Measurements from ENCODE around the gene ZFYVE28. TPM values are rescaled to one million over a fixed set of nuclear protein-coding genes. Genes with fewer than 3 reads are reported as not detected.

Gene ZFYVE28
- total RNA-seq, 4 donors from 2014 or later = 44.8 to 110 (median 69.6) TPM

DNA sequence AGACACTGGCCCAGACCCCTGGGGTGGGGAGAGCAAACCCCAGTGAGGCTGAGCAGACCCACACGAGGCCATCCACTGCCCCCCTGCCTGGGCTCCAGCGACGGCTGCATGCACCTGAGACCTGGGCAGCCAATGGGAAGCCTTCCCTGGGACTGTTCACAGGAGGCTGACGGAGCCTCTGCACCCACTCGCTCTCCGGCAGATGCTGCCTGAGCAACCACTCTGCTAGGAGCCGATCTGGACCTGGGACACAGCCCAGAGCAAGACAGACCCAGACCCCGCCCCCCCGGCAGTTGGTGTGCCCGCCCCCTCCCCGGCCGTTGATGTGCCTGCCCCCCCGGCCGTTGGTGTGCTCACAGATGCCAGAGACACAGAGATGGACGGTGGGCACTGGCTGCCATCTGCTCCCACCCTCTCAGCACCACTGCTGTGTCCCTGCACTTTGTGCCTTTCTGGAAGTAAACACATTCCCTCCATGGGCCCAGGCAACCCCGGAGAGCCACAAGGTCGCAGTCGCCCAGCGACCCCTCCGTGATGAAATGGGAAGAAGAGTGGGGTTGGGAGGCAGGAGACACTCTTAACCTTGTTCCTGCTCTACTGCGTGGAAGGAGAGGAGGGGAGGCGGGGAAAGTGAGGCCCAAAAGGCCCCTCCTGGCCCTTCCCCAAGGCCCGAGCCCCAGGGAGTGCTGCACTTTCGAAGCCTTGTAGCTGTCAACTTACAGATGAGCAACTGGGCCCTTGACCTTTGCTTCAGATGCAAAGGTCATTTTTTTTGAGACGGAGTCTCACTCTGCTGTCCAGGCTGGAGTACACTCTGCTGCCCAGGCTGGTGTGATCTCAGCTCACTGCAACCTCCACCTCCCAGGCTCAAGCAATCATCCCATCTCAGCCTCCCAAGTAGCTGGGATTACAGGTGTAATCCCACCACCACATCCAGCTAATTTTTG lies 62.0 kb downstream of the ZFYVE28 start:
- Histone ChIP-seq H3K4me1 (no peaks in the 10 kb centered on the region), H3K9me3 (no peaks in the 10 kb centered on the region), H3K4me3 (no peak overlapping the region), H3K27ac (no peak overlapping the region), H3K36me3 (no peaks in the 10 kb centered on the region), H3K27me3 (no peaks in the 10 kb centered on the region)
- intact Hi-C loops (cut with DNase I; ENCODE audit: low total_unique reads) = no loop called here
- TF ChIP-seq, protein P1, sequence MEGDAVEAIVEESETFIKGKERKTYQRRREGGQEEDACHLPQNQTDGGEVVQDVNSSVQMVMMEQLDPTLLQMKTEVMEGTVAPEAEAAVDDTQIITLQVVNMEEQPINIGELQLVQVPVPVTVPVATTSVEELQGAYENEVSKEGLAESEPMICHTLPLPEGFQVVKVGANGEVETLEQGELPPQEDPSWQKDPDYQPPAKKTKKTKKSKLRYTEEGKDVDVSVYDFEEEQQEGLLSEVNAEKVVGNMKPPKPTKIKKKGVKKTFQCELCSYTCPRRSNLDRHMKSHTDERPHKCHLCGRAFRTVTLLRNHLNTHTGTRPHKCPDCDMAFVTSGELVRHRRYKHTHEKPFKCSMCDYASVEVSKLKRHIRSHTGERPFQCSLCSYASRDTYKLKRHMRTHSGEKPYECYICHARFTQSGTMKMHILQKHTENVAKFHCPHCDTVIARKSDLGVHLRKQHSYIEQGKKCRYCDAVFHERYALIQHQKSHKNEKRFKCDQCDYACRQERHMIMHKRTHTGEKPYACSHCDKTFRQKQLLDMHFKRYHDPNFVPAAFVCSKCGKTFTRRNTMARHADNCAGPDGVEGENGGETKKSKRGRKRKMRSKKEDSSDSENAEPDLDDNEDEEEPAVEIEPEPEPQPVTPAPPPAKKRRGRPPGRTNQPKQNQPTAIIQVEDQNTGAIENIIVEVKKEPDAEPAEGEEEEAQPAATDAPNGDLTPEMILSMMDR (IDR thresholded peaks at IDR 0.05) = no peak
- TF ChIP-seq EP300 (IDR thresholded peaks at IDR 0.05; ENCODE audit: low read depth) (no peak), POLR2A (IDR thresholded peaks at IDR 0.05) (no peak), POLR2AphosphoS5 (IDR thresholded peaks at IDR 0.05) (no peak)
- WGBS, 2 donors (ENCODE audit: low coverage in 1 of 2) = 90% methylated on average over 13 of the region's 25 CpGs; no CpG with 5 or more reads in 1 of the 2 donors
- peak; percentile 4 for DNase-seq
- in situ Hi-C loops (cut with MboI; ENCODE audit: low pct_ligation_motif_present in 1 of 4, low pct_unique_long_range_greater_than_20kb in 1 of 4, low sequenced_read_pairs in 3 of 4) = no loop called here

DNA sequence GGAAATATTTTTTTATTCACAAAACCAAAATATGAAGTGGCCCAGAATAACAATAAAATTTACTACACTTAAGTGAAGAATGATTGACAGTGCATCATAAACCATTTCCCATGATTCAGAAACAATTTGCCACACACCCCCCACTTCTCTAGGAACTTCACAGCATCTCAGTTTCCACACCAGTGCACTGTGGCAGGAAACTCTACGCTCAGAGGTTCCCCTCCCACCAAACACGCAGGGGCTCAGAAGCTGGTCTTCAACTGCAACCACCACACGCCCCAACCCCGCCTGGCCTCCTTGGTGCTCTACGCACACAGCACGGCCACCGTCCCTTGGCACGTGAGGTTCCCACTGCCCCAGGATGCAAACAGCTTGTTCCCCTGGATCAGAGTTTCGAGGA lies 63.7 kb downstream of the ZFYVE28 start:
- Histone ChIP-seq H3K27ac (no peak overlapping the region), H3K9me3 (no peaks in the 10 kb centered on the region), H3K4me1 (no peaks in the 10 kb centered on the region), H3K27me3 (no peaks in the 10 kb centered on the region), H3K36me3 (no peaks in the 10 kb centered on the region), H3K4me3 (no peak overlapping the region)
- TF ChIP-seq, protein P1 (IDR thresholded peaks at IDR 0.05) = no peak
- TF ChIP-seq POLR2AphosphoS5 (IDR thresholded peaks at IDR 0.05) (no peak), EP300 (IDR thresholded peaks at IDR 0.05; ENCODE audit: low read depth) (no peak), POLR2A (IDR thresholded peaks at IDR 0.05) (no peak)
- peak; percentile 5 for DNase-seq
- in situ Hi-C loops (cut with MboI; ENCODE audit: low pct_ligation_motif_present in 1 of 4, low pct_unique_long_range_greater_than_20kb in 1 of 4, low sequenced_read_pairs in 3 of 4) = no loop called here
- WGBS, 2 donors (ENCODE audit: low coverage in 1 of 2) = 77% methylated on average over 9 of the region's 9 CpGs; no CpG with 5 or more reads in 1 of the 2 donors
- intact Hi-C loops (cut with DNase I; ENCODE audit: low total_unique reads) = no loop called here

DNA sequence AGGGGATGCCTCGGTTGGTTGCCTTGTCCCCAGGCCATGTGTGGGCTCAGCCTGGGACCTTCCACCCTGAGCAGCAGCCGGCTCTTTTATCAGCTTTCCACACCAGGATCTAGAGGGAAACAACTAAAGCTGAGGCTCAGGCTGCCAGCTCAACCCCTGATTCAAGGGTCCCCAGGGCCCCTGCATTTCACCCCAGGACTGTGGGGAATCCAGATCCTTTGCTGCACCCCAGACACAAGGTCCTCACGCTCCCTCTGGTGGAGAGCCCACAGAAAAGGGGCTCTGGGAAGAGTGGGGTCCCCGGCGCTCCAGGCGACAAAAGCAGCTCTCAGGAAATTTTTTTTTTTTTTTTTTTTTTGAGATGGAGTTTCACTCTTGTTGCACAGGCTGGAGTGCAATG lies 64.3 kb downstream of the ZFYVE28 start:
- intact Hi-C loops (cut with DNase I; ENCODE audit: low total_unique reads) = no loop called here

More for the DNA sequence above, 64.3 kb downstream of the ZFYVE28 start:
- in situ Hi-C loops (cut with MboI; ENCODE audit: low pct_ligation_motif_present in 1 of 4, low pct_unique_long_range_greater_than_20kb in 1 of 4, low sequenced_read_pairs in 3 of 4) = no loop called here
- no peak overlapping the region for H3K27ac ChIP-seq
- H3K9me3 ChIP-seq = no peaks in the 10 kb centered on the region
- H3K4me3 ChIP-seq = no peak overlapping the region
- peak; percentile 7 for DNase-seq
- no peaks in the 10 kb centered on the region for H3K4me1 ChIP-seq
- H3K36me3 ChIP-seq = no peaks in the 10 kb centered on the region
- WGBS, 2 donors (ENCODE audit: low coverage in 1 of 2) = 60 to 70% methylated on average over 3 to 6 of the region's 6 CpGs
- H3K27me3 ChIP-seq = no peaks in the 10 kb centered on the region
- TF ChIP-seq, protein P1 (IDR thresholded peaks at IDR 0.05) = peak in 2 of 5 experiments; percentile 14 to 16
- TF ChIP-seq POLR2A (IDR thresholded peaks at IDR 0.05) = no peak
